Keratinocyte (primary cell): ENCODE measurements around the gene ADCY5. TPM values are rescaled to one million over a fixed set of nuclear protein-coding genes. Genes with fewer than 3 reads are reported as not detected.

Source experiments
- DNase-seq: peaks from one replicate; pipeline ENCODE4 v3.0.0-alpha.2; 2011; ENCODE audit warnings: low read depth, missing footprints, low spot score
- FAIRE-seq: peaks from 2 replicates; lab custom pipeline; 2011; peaks lifted over from hg19 to GRCh38; lab: Jason Lieb, UNC
- H2AFZ ChIP-seq: 2 replicates; pipeline ENCODE4 v1.6.0; 2012; ENCODE audit warnings: low read length, control low read depth, inconsistent platforms; ENCODE audit not compliant: control insufficient read depth
- H3K27ac ChIP-seq: 2 replicates; pipeline ENCODE4 v1.5.1; 2011; ENCODE audit warnings: low read length; ENCODE audit not compliant: control insufficient read depth, insufficient read depth
- H3K27me3 ChIP-seq: 3 replicates; pipeline ENCODE4 v1.6.0; 2011; ENCODE audit warnings: low read length; ENCODE audit not compliant: control insufficient read depth, insufficient read depth; ENCODE audit errors: extremely low read depth
- H3K36me3 ChIP-seq, 2 experiments: 2 replicates in 1 of 2; 3 replicates in 1 of 2; pipeline ENCODE4 v1.5.1; 2011; ENCODE audit warnings: low read length in 2 of 2, mild to moderate bottlenecking in 1 of 2; ENCODE audit not compliant: control insufficient read depth in 2 of 2, insufficient read depth in 2 of 2; ENCODE audit errors: extremely low read depth in 1 of 2
- H3K4me1 ChIP-seq: 3 replicates; pipeline ENCODE4 v1.5.1; 2011; ENCODE audit warnings: low read length; ENCODE audit not compliant: control insufficient read depth, insufficient read depth; ENCODE audit errors: extremely low read depth
- H3K4me2 ChIP-seq: 3 replicates; pipeline ENCODE4 v1.6.0; 2011; ENCODE audit warnings: low read depth, low read length; ENCODE audit not compliant: control insufficient read depth, insufficient read depth; ENCODE audit errors: extremely low read depth
- H3K4me3 ChIP-seq, 3 experiments: fragments of 200-600 bp in 1 of 3; sonication (generic) in 1 of 3; 2 replicates in 2 of 3; 3 replicates in 1 of 3; pipeline ENCODE4 v1.5.1; 2011 to 2016; ENCODE audit warnings: low read length in 3 of 3, mild to moderate bottlenecking in 3 of 3, control low read depth in 2 of 3, inconsistent platforms in 1 of 3, low read depth in 1 of 3, mixed read lengths in 1 of 3, mixed run types in 1 of 3, moderate library complexity in 1 of 3; ENCODE audit not compliant: control insufficient read depth in 2 of 3, insufficient read depth in 2 of 3; ENCODE audit errors: extremely low read depth in 1 of 3
- H3K79me2 ChIP-seq: 2 replicates; pipeline ENCODE4 v1.6.0; 2012; ENCODE audit warnings: low read length; ENCODE audit not compliant: control insufficient read depth, insufficient read depth
- H3K9ac ChIP-seq: 3 replicates; pipeline ENCODE4 v1.6.0; 2011; ENCODE audit warnings: low read length; ENCODE audit not compliant: control insufficient read depth, insufficient read depth; ENCODE audit errors: extremely low read depth
- H3K9me1 ChIP-seq: 3 replicates; pipeline ENCODE4 v1.6.0; 2011; ENCODE audit warnings: low read length; ENCODE audit not compliant: control insufficient read depth, insufficient read depth; ENCODE audit errors: extremely low read depth
- H3K9me3 ChIP-seq: 2 replicates; pipeline ENCODE4 v1.5.1; 2012; ENCODE audit warnings: low read depth, low read length; ENCODE audit not compliant: control insufficient read depth
- H4K20me1 ChIP-seq: 3 replicates; pipeline ENCODE4 v1.6.0; 2011; ENCODE audit warnings: low read length; ENCODE audit not compliant: control insufficient read depth, insufficient read depth; ENCODE audit errors: extremely low read depth
- CTCF ChIP-seq, 3 experiments: IDR thresholded peaks in 1 of 3; conservative IDR thresholded peaks in 1 of 3; optimal IDR thresholded peaks in 1 of 3; 2 replicates in 2 of 3; 3 replicates in 1 of 3; pipeline versions ENCODE3 to v1.5.1; 2011; ENCODE audit warnings: low read length in 3 of 3, mild to moderate bottlenecking in 3 of 3, moderate library complexity in 2 of 3, control low read depth in 1 of 3, inconsistent platforms in 1 of 3; ENCODE audit not compliant: insufficient read depth in 2 of 3; ENCODE audit errors: extremely low read depth in 1 of 3
- EZH2 ChIP-seq: IDR thresholded peaks from one replicate; pipeline ENCODE4 v1.6.1; 2012; ENCODE audit warnings: inconsistent platforms, mild to moderate bottlenecking, low read length, moderate library complexity
- dilution Hi-C: fragments of 300-500 bp; cut with MboI; formaldehyde crosslinking; loops from one replicate; pipeline ENCODE4 v1.7.0; 2020; ENCODE audit warnings: low sequenced_read_pairs; ENCODE audit not compliant: extremely low pct_ligation_motif_present
- polyA plus RNA-seq, 5 experiments: library from polyadenylated mRNA; depleted of rRNA in 3 of 5; stranded (reverse) in 3 of 5; stranded (forward) in 1 of 5; unstranded in 1 of 5; fragments of >200 nt; gene quantifications; 1 replicate in 1 of 5; 2 replicates in 3 of 5; 3 replicates in 1 of 5; pipeline versions ENCODE4 v1.2.1 to v1.2.3, GENCODE V29; 2011 to 2012; ENCODE audit warnings: missing spikeins in 2 of 5, low read depth in 1 of 5, low replicate concordance in 1 of 5

Gene ADCY5
- polyA plus RNA-seq, 1 donor (not counting 4 experiments of a cell fraction or from before 2014, with no cell fraction given), result not detected

DNA sequence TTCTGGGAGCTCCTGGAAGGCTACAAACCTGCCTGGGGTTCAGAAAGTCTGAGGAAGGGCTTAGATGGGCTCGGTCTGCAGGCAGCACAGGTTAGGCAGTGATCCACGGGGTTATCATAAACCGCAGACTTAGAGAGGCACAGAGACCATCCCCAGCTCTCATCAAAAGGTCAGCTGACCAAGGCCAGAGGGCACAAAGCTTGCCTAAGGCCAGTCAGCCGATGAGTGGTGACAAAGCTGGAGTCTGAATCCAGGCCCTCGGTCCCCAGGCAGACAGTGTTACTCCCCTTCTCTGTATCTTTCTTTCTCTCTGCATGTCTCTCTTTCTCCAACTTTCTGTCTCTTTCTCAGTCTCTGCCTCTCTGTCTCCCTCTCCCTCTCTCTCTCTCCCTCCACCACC lies 56.5 kb downstream of the ADCY5 start:
- no peaks in the 10 kb centered on the region for H3K9me1 ChIP-seq
- H4K20me1 ChIP-seq, result no peaks in the 10 kb centered on the region
- H3K36me3 ChIP-seq, result no peaks in the 10 kb centered on the region
- H3K27me3 ChIP-seq, result peaks cover 6% of the 10 kb centered on the region
- no peaks in the 10 kb centered on the region for H3K79me2 ChIP-seq
- H2AFZ ChIP-seq, result no peak overlapping the region
- FAIRE-seq (no peak), DNase-seq (no peak)
- H3K9ac ChIP-seq, result no peak overlapping the region
- no peak overlapping the region for H3K27ac ChIP-seq
- no peak for TF ChIP-seq EZH2
- TF ChIP-seq CTCF (optimal IDR thresholded peaks at IDR 0.05 in 1 of 3, IDR thresholded peaks at IDR 0.05 in 1 of 3, conservative IDR thresholded peaks at IDR 0.05 in 1 of 3; ENCODE audit: extremely low read depth in 1 of 3, insufficient read depth in 2 of 3, low read length in 3 of 3), result no peak
- H3K9me3 ChIP-seq, result no peaks in the 10 kb centered on the region
- peaks cover 7% of the 10 kb centered on the region for H3K4me1 ChIP-seq
- no peak overlapping the region for H3K4me2 ChIP-seq
- no peak overlapping the region for H3K4me3 ChIP-seq
- dilution Hi-C loops, result no loop called here

DNA sequence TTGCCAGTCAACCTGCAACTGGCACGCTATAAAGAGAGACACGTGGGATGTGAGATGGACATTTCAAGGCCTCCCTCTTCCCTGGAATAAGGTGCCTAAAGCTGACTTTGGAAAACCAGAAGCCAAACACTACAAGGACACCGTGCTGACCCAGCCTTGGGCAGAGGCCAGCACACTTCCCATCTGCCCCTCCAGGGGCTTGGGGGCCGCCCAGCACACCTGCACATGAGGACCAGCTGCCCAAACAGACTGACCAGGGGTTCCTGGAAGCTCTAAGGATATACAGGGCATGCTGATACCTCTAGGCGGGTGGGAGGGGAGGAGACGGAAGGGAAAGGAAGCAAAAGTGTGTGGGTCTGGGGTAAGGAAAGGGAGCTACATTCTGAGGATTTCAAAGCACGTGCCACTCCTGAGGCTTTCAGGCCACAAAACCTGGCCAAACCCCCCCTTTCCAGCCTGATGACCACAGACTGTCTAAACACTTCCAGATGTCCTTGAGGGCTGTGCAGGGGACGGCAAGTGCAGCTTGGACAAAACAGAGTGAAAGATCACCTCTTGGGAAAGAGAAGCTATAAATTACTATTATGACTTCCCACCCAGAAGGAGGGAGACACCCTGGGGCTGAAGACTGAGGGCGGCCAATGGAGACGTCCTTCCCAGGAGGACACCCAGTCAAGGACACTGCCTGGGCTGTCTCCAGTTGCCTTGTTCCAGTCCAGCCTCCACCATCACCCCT lies 57.9 kb downstream of the ADCY5 start:
- Histone ChIP-seq H4K20me1 (no peaks in the 10 kb centered on the region), H3K27ac (no peak overlapping the region), H3K27me3 (peaks cover 8% of the 10 kb centered on the region), H3K9me3 (no peaks in the 10 kb centered on the region), H3K4me2 (no peak overlapping the region), H3K9ac (no peak overlapping the region), H3K4me1 (no peaks in the 10 kb centered on the region), H2AFZ (no peak overlapping the region), H3K79me2 (no peaks in the 10 kb centered on the region), H3K4me3 (no peak overlapping the region), H3K36me3 (no peaks in the 10 kb centered on the region), H3K9me1 (no peaks in the 10 kb centered on the region)
- dilution Hi-C loops, result no loop called here
- no peak for FAIRE-seq
- TF ChIP-seq EZH2 (no peak), CTCF (optimal IDR thresholded peaks at IDR 0.05 in 1 of 3, IDR thresholded peaks at IDR 0.05 in 1 of 3, conservative IDR thresholded peaks at IDR 0.05 in 1 of 3; ENCODE audit: extremely low read depth in 1 of 3, insufficient read depth in 2 of 3, low read length in 3 of 3) (no peak)
- no peak for DNase-seq
